Measurements from ENCODE around the gene DIAPH1. TPM values are rescaled to one million over a fixed set of nuclear protein-coding genes. Genes with fewer than 3 reads are reported as not detected.

DIAPH1 gene
- total RNA-seq, 1 experiment from 2014 or later: 117 TPM

DNA sequence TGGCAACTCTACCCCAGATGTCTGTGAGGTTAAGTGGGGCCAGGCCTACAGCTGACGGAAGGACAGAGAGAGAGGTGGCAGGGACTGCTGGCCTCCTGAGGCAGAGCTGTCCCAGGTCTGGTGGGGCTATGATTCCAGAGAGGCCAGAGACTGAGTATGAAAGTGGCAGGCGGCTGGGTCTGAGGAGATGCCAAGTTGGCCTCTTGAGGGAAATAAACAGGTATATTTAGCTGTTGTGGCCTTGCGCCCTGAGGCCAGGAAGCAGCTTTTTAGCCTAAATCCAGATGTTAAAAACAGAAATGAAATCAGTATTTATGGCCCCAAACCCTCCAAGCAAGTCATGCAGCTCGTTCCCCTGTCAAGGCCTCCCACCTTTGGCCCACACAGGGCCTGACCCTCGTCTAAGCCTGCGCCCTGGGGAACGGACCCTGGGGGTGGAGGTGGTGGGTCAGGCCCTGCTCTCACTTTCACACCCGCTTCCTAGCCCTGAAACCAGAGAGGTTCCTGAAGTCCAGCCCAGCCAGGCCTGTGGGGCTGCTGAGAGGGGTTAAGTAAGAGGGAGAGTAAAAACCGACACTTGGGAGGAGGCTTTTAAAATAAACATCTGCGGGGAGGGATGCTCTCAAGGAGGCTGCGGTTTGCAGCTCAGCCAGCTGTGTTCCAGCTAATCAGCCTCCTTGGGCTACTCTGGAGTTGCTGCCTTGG lies 111.3 kb downstream of the DIAPH1 start:
- Histone ChIP-seq H3K79me2 (ENCODE audit: insufficient read depth, low read length) (no peaks in the 10 kb centered on the region), H4K8ac (replicated peaks; ENCODE audit: insufficient read length, low read depth, low read length) (no peak overlapping the region), H3K56ac (ENCODE audit: insufficient read length, low read depth, low read length) (no peak overlapping the region), H3K18ac (ENCODE audit: insufficient read length, low read depth, low read length) (no peak overlapping the region), H2BK120ac (ENCODE audit: low read depth, low read length, poor library complexity, severe bottlenecking) (no peak overlapping the region), H3K27me3 (ENCODE audit: insufficient read depth, low read length) (no peaks in the 10 kb centered on the region), H2AK5ac (ENCODE audit: insufficient read length, low read length) (no peak overlapping the region), H3K23me2 (ENCODE audit: insufficient read length, low read depth, low read length, poor library complexity, severe bottlenecking) (no peaks in the 10 kb centered on the region), H2BK15ac (ENCODE audit: low read depth, low read length) (no peak overlapping the region), H3K79me1 (ENCODE audit: insufficient read depth, low read depth, low read length, poor library complexity, severe bottlenecking) (no peaks in the 10 kb centered on the region), H3K23ac (ENCODE audit: insufficient read length, low read depth, low read length) (no peak overlapping the region), H3K14ac (ENCODE audit: insufficient read depth, low read length) (no peak overlapping the region), H2BK12ac (ENCODE audit: insufficient read length, low read depth, low read length) (no peak overlapping the region), H4K91ac (ENCODE audit: insufficient read length, low read depth, low read length) (no peak overlapping the region), H3K4me1 (ENCODE audit: insufficient read depth, low read length) (peaks cover 4% of the 10 kb centered on the region; the same call in 1 of the 2 replicates), H4K5ac (ENCODE audit: insufficient read length, low read depth, low read length) (no peak overlapping the region), H3T11ph (ENCODE audit: low read length) (no peak overlapping the region), H3K9ac (ENCODE audit: extremely low read depth, insufficient read length, low read length) (no peak overlapping the region), H2AFZ (ENCODE audit: low read length) (no peak overlapping the region), H2BK20ac (ENCODE audit: low read depth, low read length, poor library complexity, severe bottlenecking) (no peak overlapping the region), H3K9me3 (ENCODE audit: control insufficient read depth, low read depth, low read length) (no peaks in the 10 kb centered on the region), H2BK5ac (ENCODE audit: insufficient read length, low read length) (no peak overlapping the region), H4K20me1 (ENCODE audit: control insufficient read depth, insufficient read depth, insufficient read length) (no peaks in the 10 kb centered on the region), H3K27ac (ENCODE audit: insufficient read length, low read depth, low read length) (no peak overlapping the region), H3K4me2 (ENCODE audit: insufficient read depth, insufficient read length, low read length) (no peak overlapping the region), H3K4ac (ENCODE audit: low read depth, low read length) (no peak overlapping the region)
- Mint-ChIP-seq H3K27ac (peak overlapping the region in 2 of 3 experiments; percentile 23 to 70; a peak in 2 of 7 replicates), H3K36me3 (ENCODE audit: insufficient read depth in 1 of 3, low read depth in 3 of 3) (peaks cover 8 to 19% (median 9%) of the 10 kb centered on the region in 3 experiments), H3K9me3 (no peaks in the 10 kb centered on the region), H3K4me3 (peak overlapping the region in 1 of 2 experiments; percentile 79; a peak in 1 of 5 replicates), H3K4me1 (peaks cover 26 to 30% of the 10 kb centered on the region in 2 experiments), H3K27me3 (ENCODE audit: low read depth) (no peaks in the 10 kb centered on the region)
- TF ChIP-seq CTCF (conservative IDR thresholded peaks at IDR 0.05): no peak
- WGBS (ENCODE audit: extremely low coverage, insufficient read length, low lambda C conversion rate): no CpG with 5 or more reads among the region's 11 CpGs
- DNase-seq: no peak

Data from H9 (cell line).